Activated naive CD4-positive, alpha-beta T cell treated with anti-CD3 and anti-CD28 coated beads for 36 hours (primary cell): Measurements from ENCODE around the gene CEMIP2. TPM values are rescaled to one million over a fixed set of nuclear protein-coding genes. Genes with fewer than 3 reads are reported as not detected.

ENCODE experiments used
- total RNA-seq, 2 experiments: library from RNA; stranded (reverse); gene quantifications; one replicate each; pipeline ENCODE4 v1.2.3, GENCODE V29; 2021

Gene CEMIP2
- total RNA-seq, 2 experiments from 2014 or later: 36.4 to 39.7 TPM

Other genes with a start within 250 kb of the CEMIP2 start
- gene ABHD17B, start 142.7 kb upstream of the CEMIP2 start, total RNA-seq: 10 to 100 TPM; 10.2 to 11.1 TPM
- gene C9orf85, start 143.1 kb upstream of the CEMIP2 start, total RNA-seq: 1 to 10 TPM; 6.2 to 6.7 TPM